T follicular helper cell (primary cell): Measurements from ENCODE around the gene ENSA.
A peak's percentile ranks its signal among the peaks of the same experiment; 100 is the strongest.
"Not testable (repeated sequence)": the region's sequence is repeated elsewhere in the genome, so short reads cannot be mapped to it uniquely, and the experiment has no call there.

Source experiments
- DNase-seq: peaks from one replicate; pipeline ENCODE4 v3.0.0-alpha.2; 2020; ENCODE audit warnings: low read depth

ENSA gene

DNA sequence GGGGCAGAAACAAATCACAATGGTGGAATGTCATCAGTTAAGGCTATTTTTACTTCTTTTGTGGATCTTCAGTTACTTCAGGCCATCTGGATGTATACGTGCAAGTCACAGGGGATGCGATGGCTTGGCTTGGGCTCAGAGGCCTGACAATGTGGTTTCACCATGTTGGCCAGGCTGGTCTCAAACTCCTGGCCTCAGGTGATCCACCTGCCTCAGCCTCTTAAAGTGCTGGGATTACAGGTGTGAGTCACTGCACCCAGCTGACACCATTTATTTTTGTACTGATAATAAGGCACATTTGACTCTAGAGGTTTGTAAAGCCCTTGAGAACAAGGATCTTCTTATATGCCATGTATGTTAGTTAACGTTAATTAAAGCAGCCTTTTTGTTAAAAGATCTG is 48.4 kb downstream of the ENSA start:
- not testable (repeated sequence) for DNase-seq

DNA sequence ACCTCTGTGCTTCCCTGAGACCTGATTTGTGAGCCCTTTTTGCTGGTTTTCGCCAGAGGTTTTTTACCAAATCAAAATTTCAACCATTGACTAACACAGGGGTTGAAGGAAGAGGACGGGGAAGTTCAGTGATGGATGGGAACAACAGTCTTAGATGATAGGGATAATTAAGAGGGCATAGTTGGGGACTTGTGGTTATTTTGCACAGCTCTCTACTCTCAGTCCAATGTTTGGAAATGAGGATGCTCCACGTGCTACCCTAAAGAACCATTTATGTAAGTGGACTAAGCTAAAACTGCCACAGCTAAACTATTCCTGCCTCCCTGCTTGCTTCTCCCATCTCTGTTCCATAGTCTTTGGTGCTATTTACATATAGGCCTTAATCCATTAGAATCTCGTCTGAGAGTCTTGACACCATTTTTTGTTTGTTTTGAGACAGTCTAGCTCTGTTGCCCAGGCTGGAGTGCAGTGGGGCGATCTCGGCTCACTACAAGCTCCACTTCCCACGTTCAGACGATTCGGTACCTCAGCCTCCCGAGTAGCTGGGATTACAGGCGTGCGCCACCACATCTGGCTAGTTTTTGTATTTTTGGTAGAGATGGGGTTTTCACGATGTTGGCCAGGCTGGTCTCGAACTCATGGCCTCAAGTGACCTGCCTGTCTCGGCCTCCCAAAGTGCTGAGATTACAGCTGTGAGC is 49.3 kb downstream of the ENSA start:
- DNase-seq: no peak

DNA sequence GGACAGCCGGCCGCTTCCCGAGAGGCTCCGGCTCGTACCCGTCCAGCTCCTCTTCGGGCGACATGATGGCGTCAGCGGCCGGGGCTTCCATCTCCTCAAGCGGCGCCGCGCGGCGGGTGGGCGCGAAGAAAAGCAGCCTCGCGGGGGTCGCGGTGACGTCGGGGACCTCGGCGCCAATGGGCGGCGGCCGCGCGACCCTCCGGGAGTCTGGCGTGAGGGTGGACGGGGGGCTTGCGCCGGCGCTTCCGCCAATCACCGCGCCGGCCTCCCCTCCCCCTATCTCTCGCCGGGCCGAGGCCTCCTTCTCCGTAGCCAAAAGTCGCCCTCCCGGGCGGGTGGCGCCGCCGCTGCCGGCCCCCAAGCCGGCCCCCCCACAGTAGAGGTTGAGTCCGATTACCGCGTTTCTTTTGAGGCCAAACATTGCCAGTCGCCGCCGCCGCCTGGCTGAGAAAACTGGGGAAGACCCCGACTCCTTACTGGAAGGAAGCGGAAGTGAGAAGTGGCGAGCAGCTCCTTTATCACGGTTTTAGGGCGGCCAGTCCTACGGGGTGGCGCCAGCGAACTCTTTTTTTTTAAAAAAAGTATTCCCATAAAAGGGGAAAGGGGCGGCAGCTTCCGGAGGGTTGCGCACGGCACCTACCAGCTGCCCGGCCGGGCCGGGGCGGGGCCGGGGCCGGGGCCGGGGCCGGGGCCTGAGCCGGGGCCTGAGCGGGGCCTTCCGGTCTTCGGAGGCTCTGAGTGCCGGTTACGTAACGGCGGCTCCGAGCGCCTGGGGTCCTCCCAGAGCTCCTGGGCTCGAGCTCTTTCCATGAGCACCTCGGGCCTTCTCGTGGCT is 50.1 kb downstream of the ENSA start, which contains the start of gene MCL1:
Gene MCL1, minus strand, starts transcription at position 501 of the 835 bp plus-strand sequence. Its CDS starts 80 bp downstream, at position 421.
- peak; percentile 79 for DNase-seq

DNA sequence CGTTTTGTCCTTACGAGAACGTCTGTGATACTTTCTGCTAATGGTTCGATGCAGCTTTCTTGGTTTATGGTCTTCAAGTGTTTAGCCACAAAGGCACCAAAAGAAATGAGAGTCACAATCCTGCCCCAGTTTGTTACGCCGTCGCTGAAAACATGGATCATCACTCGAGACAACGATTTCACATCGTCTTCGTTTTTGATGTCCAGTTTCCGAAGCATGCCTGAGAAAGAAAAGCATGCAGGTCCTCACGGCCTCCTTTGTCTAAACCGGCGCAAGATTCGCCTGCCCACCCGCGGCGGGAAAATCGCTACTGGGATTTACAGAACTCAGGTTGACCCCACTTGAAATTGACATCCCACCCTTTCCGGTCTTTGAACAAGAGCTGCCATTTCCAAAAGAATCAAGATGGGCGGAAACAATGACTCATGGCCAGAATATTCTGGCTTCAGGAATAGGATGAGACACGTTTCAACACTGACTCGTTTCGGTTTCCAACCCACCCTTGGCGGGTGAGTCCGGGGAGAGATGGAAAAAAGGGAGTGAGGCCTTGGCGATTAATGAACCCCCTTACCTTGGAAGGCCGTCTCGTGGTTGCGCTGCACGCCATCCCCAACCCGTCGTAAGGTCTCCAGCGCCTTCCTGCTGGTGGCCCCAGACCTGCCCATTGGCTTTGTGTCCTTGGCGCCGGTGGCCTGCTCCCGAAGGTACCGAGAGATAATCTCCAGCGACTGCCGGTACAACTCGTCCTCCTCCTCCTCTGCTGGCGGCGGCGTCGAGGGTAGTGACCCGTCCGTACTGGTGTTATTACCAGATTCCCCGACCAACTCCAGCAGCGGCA is 50.9 kb downstream of the ENSA start:
- no peak for DNase-seq

DNA sequence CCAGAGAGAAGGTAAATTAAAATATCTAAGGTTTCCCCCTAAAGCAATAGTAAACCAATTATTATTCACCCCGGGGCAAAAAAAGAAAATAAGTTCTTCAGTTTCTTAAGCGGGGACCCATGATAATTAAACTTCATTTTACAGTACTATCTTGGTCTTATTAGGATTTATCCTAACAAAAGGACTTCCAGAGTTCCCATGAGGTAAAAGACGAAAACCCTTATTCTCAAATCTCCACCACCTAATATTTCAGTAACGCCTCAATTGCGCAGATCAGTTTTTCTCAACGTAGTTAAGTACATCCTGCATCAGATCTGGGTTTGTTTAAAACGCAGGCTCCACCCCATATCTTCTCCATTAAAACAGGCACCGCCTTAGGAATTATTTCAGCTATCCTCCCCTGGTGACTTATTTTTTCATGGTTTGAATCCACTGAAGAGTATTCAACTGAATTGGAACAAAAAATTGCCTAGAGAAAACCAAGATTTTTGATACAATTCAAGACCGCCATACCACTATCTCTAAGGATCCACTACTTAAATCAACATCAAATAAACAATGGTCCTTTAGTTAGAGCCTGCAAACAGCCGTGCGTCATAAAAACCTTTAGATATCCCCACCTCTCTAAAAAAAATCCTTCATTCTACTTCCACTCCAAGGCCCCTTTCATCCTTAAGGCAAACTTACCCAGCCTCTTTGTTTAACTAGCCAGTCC is 51.7 kb downstream of the ENSA start:
- no peak for DNase-seq

DNA sequence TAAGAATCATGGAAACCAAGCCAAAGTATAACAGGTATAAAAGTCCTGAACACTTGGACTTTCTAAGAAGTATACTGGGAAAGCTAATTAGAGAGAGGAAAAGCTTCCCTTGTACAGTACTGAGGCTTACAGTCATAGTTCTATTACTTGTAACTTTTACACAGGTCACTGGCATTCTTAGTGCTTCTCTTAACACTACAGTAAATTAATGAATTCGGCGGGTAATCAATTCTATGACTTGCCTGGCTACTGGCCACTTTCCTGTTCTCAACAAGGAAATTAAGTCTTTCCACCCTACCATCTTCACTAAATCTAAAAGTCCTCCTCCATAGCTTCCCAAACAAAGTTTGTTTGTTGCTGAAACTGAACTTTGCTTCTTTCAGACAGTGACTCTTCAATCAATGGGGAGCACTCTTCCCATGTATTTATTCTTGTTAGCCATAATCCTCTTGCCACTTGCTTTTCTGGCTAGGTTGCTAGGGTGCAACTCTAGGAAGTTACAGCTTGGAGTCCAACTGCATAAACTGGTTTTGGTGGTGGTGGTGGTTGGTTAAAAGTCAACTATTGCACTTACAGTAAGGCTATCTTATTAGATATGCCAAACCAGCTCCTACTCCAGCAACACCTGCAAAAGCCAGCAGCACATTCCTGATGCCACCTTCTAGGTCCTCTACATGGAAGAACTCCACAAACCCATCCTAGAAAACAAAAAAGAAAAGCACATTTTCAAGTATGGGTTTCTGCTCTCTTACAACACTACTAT is 52.4 kb downstream of the ENSA start:
- DNase-seq: no peak

DNA sequence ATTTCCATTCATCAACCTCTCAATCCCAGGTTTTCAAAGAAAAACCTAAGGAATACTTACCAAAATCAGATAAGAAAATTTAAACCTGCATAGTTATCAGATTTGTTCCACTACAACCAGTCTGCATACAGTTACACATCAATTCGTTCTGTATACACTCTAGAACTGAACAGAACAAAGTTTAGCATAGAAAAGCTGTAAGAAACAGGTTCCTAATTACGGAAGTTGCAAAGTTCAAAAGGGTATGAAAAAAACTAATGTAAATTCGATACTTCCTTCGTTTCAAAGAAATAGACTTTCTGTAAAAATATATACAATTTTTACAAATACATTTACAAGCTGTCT is 53.1 kb downstream of the ENSA start:
- DNase-seq: no peak

DNA sequence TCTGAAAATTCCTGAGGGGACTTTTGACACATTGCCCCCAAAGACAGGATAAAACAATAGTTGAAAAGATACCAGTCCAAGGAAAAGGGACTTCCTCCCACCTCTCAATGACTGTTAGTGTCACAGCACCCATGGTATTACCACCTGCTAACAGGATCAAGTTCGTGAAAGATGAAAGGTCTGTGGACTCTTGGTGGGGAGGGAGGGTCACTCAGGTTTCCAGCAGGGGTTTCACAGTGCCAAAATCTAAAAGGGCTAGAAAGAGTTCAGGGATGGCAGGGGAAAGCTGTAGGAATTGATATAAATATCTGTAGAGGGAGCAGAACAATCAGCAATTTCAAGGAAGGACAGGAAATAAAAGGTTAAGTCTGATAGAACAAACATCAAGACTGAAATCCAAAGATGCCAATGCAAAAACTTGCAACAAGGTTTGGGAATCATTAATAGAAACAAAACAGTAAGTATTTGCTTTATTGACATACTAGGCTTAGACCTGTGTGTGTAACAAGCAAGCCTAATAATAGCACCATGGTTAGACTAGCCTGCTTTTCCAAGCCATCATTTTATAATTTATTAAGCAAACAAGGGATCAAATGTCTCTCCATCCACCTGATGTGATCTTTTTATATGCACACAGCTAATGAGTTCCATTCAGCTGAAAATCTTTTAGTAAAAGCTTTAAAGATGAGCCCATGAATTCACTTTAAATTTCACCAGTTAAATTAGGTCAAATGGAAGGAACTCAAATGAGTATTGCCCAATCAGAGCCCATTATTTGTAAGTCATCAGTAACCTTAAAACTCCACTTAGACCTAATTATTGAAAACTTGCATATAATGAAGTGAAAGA is 53.7 kb downstream of the ENSA start:
- no peak for DNase-seq

DNA sequence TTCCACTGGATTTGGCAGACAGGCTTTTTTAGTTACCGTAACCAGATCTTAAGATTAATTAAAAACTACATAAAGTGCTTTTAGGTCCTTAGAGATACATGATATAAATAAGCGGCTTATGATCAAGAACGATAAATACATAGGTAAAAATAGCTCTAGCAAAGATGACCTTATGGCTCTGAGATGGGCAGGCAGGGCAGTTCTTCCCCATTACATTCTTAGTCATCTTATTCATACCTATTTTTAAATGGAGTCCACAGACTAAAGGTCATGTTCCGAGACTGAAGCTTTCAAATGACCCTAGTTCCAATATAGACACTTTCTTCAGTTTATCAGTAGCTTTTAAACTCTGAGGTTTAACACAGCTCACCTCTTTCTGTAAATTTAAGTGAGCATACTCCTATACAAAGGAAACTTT is 54.3 kb downstream of the ENSA start:
- no peak for DNase-seq

DNA sequence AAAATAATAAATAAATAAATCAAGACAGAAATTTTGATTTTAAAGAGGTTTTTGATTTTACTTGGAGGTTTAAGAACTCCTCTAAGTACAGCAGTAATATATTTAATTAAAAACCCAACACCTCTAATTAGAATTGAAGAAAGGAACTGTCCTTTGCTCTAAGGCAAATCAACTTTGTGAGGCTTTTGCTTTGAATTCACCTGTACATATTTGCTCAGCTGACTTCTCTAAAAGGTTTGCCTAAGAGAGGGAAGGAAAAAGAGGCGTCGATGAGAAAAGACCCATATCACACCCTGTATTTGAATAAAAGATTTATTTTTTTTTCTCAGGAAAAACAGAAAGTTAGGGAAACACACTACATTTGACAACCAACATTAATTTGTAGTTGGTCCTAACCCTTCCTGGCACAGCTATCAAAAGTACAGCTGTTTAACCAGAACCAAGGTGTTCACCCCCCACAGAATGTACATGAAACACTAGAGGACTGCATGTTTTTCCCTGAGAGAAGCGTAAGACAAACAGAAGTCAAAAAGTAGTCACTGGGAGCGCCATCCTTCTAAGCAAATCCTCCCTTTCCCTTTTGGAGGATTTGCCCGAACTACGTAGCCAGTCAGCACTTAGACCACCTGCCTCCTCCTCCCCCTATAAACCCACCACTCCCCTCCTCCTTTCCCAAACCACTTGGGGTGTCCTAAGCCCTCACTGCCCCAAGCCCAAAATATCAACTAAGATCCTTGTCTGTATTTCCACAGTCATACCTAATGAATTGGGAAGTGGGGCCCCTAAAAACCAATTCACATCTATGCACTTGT is 54.9 kb downstream of the ENSA start:
- DNase-seq: no peak

DNA sequence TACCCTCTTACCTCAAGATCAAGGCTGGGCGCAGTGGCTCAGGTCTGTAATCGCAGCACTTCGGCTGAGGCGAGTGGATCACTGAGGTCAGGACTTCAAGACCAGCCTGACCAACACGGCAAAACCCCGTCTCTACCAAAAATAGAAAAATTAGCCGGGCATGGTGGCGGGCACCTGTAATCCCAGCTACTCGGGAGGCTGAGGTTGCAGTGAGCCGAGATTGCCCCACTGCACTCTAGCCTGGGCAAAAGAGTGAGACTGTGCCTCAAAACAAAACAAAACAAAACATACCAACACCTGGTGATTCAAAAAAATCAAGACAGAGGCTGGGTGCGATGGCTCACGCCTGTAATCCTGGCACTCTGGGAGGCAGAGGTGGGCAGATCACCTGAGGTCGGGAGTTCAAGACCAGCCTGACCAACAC is 55.8 kb downstream of the ENSA start:
- DNase-seq: not testable (repeated sequence)

DNA sequence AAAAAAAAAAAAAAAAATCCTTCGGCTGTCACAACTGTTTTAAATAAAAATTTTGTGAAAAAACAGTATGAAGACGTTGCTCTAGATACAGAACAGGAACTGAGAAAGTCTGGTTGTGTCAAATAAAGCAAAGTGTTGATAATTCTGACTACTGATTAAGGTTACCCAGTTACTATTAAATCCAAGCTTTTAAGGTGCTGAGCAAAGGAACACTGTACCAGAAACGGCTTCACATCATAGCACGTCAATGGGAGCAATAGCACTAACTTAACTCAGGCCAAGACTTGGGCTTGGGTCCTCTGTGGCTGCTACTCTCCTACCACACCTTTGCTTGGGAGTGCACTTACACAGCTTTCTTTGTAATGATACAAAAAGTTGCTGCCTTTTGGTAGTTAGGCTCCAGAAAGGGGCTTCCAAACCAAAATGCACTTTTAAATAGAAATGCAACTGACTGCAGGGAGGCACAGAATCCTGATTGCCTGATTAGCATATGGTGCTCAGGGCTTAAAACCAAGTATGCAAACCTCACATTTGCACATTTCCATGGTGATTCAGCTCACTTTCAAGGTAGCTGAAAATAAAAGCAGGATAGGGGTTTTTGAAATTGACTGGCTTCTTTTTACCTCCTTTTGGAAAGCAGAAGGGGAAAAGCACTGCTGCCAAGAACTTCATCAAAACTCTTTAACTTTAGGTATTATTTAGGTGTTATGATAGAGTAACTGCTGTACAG is 56.3 kb downstream of the ENSA start:
- DNase-seq: no peak
